Osteocyte (in vitro differentiated cells): ENCODE results near the gene CAND1. TPM values are rescaled to one million over a fixed set of nuclear protein-coding genes. Genes with fewer than 3 reads are reported as not detected.

Source experiments
- DNase-seq: peaks from one replicate; pipeline ENCODE4 v3.0.0; 2021; ENCODE audit warnings: mixed read lengths; ENCODE audit not compliant: unreplicated experiment; ENCODE audit errors: extremely low spot score
- H3K27ac Mint-ChIP-seq: one replicate; pipeline ENCODE4 v1.8.0; 2021; ENCODE audit warnings: mild to moderate bottlenecking, mixed read lengths; ENCODE audit not compliant: unreplicated experiment
- H3K27me3 Mint-ChIP-seq: one replicate; pipeline ENCODE4 v1.8.0; 2021; ENCODE audit warnings: mixed read lengths; ENCODE audit not compliant: unreplicated experiment
- H3K36me3 Mint-ChIP-seq: one replicate; pipeline ENCODE4 v1.8.0; 2021; ENCODE audit warnings: mixed read lengths; ENCODE audit not compliant: unreplicated experiment
- H3K4me1 Mint-ChIP-seq: one replicate; pipeline ENCODE4 v1.8.0; 2021; ENCODE audit warnings: mixed read lengths; ENCODE audit not compliant: unreplicated experiment
- H3K4me3 Mint-ChIP-seq: one replicate; pipeline ENCODE4 v1.8.0; 2021; ENCODE audit warnings: mild to moderate bottlenecking, moderate library complexity, mixed read lengths; ENCODE audit not compliant: unreplicated experiment
- H3K9me3 Mint-ChIP-seq: one replicate; pipeline ENCODE4 v1.8.0; 2021; ENCODE audit warnings: mixed read lengths; ENCODE audit not compliant: unreplicated experiment
- CTCF ChIP-seq: fragments of 200-600 bp; sonication (generic); IDR thresholded peaks from 2 replicates; pipeline ENCODE4 v1.5.0; 2021; ENCODE audit warnings: antibody characterized with exemption, mild to moderate bottlenecking, moderate library complexity
- total RNA-seq: library from RNA; stranded (reverse); gene quantifications from 2 replicates; pipeline ENCODE4 v1.2.1, GENCODE V29; 2021

The CAND1 gene
- total RNA-seq, 1 donor from 2014 or later = 167 TPM

GRCh38 chr12:67302162-67302561 lies 33.0 kb downstream of the CAND1 start:
- no peaks in the 10 kb centered on the region for H3K27me3 Mint-ChIP-seq
- TF ChIP-seq CTCF = no peak
- H3K4me3 Mint-ChIP-seq = no peak overlapping the region
- no peak for DNase-seq
- peaks cover 61% of the 10 kb centered on the region for H3K36me3 Mint-ChIP-seq
- H3K9me3 Mint-ChIP-seq = no peaks in the 10 kb centered on the region
- no peak overlapping the region for H3K27ac Mint-ChIP-seq
- H3K4me1 Mint-ChIP-seq = no peaks in the 10 kb centered on the region

DNA sequence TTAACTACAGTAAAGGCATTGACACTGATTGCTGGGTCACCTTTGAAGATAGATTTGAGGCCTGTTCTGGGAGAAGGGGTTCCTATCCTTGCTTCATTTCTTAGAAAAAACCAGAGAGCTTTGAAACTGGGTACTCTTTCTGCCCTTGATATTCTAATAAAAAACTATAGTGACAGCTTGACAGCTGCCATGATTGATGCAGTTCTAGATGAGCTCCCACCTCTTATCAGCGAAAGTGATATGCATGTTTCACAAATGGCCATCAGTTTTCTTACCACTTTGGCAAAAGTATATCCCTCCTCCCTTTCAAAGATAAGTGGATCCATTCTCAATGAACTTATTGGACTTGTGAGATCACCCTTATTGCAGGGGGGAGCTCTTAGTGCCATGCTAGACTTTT lies 36.4 kb downstream of the CAND1 start:
- H3K27me3 Mint-ChIP-seq = no peaks in the 10 kb centered on the region
- DNase-seq = no peak
- no peaks in the 10 kb centered on the region for H3K9me3 Mint-ChIP-seq
- H3K4me1 Mint-ChIP-seq = no peaks in the 10 kb centered on the region
- H3K36me3 Mint-ChIP-seq = peaks cover 65% of the 10 kb centered on the region
- H3K27ac Mint-ChIP-seq = no peak overlapping the region
- no peak overlapping the region for H3K4me3 Mint-ChIP-seq
- no peak for TF ChIP-seq CTCF

GRCh38 chr12:67306712-67307111 lies 37.6 kb downstream of the CAND1 start:
- H3K4me1 Mint-ChIP-seq = no peaks in the 10 kb centered on the region
- no peaks in the 10 kb centered on the region for H3K27me3 Mint-ChIP-seq
- no peak for DNase-seq
- no peak overlapping the region for H3K4me3 Mint-ChIP-seq
- TF ChIP-seq CTCF = no peak
- no peaks in the 10 kb centered on the region for H3K9me3 Mint-ChIP-seq
- H3K27ac Mint-ChIP-seq = no peak overlapping the region
- H3K36me3 Mint-ChIP-seq = peaks cover 74% of the 10 kb centered on the region

DNA sequence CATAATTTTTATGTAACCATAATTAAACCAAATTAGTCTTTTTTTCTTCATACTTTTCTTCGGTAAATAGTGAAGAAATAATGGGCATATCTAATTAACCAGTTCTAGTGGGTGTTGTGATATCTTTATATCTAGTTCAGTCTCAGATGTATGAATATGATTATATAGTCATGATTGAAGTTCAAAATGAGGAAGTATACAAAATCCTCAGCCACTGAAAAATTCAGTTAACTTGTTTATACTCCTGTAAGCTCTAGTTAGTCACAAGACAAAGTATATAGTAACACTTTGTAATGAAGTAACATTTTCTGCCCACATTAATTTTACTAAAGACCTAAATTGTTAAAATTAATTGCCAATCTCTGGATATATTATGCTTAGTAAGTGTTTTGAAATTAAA lies 46.5 kb downstream of the CAND1 start:
- no peak for DNase-seq
- Mint-ChIP-seq H3K4me3 (no peak overlapping the region), H3K27me3 (no peaks in the 10 kb centered on the region), H3K4me1 (no peaks in the 10 kb centered on the region), H3K9me3 (no peaks in the 10 kb centered on the region), H3K36me3 (peaks cover 58% of the 10 kb centered on the region), H3K27ac (no peak overlapping the region)
- no peak for TF ChIP-seq CTCF

DNA sequence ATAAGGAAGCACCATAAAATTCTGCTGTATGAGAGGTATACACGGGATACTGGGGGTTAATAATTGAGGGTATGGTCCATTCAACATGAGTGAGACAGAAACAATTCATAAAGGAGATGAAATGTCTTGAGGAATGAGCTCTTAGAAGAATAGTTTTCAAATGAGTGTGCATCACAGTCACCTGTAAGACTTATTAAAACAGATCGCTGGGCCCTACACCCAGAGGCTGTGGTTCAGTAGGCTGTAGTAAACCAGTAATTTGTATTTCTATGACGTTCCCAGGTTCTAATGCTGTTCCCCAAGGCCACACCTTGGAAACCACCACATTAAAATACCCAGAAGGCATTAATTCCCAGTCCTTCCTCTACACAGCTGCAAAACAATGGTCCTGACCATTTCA lies 49.6 kb downstream of the CAND1 start:
- Mint-ChIP-seq H3K4me3 (no peak overlapping the region), H3K4me1 (no peaks in the 10 kb centered on the region), H3K27ac (no peak overlapping the region), H3K27me3 (no peaks in the 10 kb centered on the region), H3K9me3 (peaks cover 7% of the 10 kb centered on the region), H3K36me3 (peaks cover 48% of the 10 kb centered on the region)
- DNase-seq = no peak
- no peak for TF ChIP-seq CTCF
